ENCODE measurements around the gene AKAP13.
A peak's percentile ranks its signal among the peaks of the same experiment; 100 is the strongest.
"Not testable (repeated sequence)": the region's sequence is repeated elsewhere in the genome, so short reads cannot be mapped to it uniquely, and the experiment has no call there.

Gene AKAP13, protein sequence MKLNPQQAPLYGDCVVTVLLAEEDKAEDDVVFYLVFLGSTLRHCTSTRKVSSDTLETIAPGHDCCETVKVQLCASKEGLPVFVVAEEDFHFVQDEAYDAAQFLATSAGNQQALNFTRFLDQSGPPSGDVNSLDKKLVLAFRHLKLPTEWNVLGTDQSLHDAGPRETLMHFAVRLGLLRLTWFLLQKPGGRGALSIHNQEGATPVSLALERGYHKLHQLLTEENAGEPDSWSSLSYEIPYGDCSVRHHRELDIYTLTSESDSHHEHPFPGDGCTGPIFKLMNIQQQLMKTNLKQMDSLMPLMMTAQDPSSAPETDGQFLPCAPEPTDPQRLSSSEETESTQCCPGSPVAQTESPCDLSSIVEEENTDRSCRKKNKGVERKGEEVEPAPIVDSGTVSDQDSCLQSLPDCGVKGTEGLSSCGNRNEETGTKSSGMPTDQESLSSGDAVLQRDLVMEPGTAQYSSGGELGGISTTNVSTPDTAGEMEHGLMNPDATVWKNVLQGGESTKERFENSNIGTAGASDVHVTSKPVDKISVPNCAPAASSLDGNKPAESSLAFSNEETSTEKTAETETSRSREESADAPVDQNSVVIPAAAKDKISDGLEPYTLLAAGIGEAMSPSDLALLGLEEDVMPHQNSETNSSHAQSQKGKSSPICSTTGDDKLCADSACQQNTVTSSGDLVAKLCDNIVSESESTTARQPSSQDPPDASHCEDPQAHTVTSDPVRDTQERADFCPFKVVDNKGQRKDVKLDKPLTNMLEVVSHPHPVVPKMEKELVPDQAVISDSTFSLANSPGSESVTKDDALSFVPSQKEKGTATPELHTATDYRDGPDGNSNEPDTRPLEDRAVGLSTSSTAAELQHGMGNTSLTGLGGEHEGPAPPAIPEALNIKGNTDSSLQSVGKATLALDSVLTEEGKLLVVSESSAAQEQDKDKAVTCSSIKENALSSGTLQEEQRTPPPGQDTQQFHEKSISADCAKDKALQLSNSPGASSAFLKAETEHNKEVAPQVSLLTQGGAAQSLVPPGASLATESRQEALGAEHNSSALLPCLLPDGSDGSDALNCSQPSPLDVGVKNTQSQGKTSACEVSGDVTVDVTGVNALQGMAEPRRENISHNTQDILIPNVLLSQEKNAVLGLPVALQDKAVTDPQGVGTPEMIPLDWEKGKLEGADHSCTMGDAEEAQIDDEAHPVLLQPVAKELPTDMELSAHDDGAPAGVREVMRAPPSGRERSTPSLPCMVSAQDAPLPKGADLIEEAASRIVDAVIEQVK (N-terminal part only)

DNA sequence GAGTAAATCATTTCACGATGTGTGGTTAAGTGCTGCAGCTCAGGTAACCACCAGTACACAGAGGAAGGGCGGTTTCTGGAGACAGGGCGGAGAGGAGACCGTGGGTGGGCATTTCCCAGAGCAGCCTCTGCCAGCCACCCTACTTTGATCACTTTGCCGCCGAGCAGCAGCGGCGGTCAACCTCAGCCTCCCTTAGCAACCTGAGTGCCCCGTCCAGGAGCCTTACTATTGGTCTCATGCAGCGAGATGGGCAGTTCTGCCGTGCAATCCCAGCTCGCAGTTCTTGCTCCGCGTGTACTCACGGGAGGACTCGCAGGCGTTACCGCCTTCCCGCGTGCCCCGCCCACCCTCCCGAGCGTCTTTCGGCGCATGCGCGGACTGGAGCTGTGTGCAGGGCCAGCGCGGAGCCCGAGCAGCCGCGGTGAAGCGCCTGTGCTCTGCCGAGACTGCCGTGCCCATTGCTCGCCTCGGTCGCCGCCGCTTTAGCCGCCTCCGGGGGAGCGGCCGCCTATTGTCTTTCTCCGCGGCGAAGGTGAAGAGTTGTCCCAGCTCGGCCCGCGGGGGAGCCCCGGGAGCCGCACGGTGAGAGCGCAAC is at the start of gene AKAP13:
Gene AKAP13, plus strand, starts transcription at position 387 of the 595 bp plus-strand sequence. CDS start 105,118 bp downstream, outside the sequence.
- DNase-seq (peak; percentile 93), ATAC-seq (peak; percentile 88)

DNA sequence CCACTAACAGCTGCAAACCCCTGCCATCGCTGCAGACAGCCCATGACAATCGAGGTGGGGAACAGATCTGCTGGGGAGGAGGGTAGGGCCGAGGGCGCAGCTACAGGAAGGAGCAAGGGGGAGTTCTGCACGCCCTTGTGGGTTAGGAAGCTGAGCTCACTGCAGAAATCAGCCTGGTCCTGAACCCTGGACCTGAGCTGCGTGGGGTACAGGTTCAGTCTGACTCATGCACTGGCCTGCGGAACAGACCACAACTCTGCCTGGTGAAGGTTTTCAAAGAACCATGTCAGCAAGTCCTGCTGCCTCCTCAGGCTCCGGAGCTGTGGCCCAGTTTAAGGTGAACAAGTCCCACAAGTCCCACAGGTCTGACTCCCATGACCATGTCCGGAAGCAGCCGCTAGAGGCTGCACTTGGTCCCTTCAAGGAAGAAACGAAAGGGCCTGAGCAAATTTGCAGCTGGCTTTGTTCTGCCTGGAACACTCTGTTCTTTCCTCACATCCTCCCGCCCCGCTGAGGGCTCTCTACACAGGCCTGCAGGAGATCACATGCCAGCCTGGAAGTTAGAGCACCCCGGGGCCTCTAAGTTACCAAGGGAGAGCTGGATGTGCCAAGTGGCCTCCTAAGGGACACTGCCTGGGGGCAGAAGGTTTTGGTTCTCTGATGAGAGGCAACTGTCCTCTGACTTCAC is 49.4 kb upstream of the AKAP13 start:
- peak; percentile 92 for ATAC-seq

DNA sequence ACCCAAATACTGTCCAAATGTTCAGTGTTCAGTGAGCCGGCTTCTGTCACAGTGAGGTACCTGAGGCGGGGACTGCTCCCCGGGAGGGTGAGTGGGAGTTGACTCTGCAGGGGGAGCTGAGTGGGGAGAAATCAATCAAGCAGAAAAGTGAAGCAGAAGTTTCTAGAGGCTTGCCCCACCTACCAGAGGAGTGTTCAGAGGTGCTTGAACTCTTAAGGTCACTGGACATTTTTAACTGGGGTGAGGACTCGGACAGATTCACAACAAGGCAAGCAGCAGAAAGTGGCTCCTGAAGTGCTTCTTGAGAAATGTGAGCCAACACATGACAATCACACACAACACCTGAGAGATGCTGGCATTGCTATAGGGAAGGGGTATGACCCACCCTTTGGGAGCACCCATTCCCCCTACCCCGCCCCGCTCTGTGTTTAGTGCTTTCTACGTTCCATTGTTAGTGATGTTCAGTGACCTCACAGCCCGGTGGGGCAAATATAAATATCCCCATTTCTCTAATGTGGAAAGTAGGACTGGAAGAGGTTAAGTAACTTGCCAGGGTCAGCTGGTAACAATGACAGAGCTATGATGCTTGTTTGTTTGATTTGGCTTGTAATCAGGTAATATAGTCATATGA is 48.6 kb upstream of the AKAP13 start:
- no peak for ATAC-seq
- DNase-seq: no peak

More for the DNA sequence above, 49.4 kb upstream of the AKAP13 start:
- DNase-seq: peak; percentile 80

DNA sequence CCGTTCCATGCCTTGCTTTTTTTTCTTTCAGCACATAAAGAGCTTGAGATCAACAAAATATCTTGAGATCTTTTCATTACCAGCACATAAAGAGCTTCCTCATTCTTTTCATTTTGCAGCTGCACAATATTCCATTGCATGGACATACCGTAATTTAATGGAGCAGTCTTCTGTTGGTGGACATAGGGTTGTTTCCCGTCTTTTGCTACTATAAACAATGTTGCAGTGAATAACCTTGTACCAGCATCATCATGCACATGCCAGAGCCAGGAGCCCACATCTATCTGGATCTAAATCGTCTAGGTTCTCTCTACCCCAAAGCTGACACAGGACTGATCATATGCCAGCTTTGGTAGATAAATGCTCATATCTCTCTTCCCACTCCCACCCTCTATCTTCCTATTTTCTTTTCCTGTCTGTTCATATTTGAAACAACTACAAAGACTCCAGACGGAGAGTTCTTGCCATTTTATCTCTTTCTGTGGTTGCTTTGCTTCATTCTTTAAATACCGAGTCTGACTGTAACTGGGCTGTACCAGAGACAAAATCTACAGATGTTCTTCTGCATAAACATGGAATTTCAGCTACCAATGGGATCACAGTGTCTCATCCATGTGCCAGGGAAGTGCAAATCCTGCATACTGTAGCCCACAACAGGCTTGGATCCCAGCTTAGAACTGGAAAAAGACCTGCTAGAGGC is 47.1 kb upstream of the AKAP13 start:
- DNase-seq: no peak
- no peak for ATAC-seq

DNA sequence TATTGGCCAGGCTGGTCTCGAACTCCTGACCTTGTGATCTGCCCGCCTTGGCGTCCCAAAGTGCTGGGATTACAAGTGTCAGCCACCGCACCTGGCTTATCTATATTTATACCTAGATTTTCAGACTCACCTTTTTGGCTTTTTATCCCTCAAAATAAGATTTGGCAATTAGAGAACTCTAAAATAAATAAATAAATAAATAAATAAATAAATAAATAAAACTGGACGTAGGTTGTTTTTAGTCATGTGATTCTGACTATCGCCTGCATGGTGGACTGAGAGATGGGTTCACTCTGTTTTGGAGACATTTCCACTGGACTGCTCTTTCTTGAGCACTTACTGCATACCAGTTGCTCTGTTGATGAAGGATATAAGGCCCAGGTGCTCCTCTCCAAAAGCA is 46.2 kb upstream of the AKAP13 start:
- DNase-seq (no peak), ATAC-seq (no peak)

DNA sequence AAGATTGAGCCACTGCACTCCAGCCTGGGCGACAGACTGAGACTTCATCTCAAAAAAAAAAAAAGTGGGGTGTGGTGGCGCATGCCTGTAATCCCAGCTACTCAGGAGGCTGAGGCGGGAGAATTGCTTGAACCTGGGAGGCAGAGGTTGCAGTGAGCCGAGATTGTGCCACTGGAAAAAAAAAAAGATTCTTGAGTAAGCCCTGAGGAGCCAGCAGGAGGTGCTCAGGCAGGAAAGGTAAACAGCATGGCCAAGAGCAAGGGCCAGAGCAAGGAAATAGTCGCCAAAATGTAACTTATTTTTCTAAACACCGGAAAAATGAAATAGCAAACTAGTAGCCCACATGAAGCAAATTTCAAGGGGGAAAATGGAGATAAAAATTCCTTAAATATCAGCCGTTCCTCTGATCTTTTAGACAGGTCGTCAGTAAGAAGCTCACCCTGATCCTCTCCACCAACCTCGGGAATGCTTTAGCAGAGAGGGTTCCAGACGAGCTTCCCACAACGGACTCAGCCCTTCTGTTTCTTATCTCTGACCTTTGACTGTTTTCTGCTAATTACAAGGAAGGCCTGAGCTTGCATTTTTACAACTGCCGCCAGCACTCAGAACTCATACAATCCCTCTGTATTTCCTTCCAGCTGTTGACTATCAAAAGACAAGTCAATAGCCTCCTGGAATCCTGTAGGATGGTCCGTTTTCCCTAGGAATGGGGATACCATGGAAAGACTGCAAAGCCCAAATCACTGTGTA is 45.0 kb upstream of the AKAP13 start:
- ATAC-seq: no peak
- DNase-seq: no peak

DNA sequence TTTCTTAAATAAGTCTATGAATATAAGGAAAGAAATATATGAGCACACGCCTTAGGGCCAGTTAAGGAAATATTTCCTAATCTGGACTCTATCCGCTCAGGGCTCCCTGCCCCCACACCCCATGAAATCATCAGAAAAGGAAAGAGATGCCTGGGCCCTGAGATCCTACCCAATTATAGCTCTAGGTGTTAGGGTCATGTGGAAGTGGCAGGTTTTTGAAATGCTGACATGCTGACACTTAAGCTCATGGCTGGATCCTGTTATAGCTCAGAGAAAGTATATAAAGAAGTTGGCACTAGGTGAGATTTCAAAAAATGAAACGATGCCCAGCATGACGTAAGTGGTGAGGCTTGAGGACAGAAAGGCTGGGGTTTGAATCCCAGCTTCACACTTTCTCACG is 43.5 kb upstream of the AKAP13 start:
- no peak for DNase-seq
- no peak for ATAC-seq

DNA sequence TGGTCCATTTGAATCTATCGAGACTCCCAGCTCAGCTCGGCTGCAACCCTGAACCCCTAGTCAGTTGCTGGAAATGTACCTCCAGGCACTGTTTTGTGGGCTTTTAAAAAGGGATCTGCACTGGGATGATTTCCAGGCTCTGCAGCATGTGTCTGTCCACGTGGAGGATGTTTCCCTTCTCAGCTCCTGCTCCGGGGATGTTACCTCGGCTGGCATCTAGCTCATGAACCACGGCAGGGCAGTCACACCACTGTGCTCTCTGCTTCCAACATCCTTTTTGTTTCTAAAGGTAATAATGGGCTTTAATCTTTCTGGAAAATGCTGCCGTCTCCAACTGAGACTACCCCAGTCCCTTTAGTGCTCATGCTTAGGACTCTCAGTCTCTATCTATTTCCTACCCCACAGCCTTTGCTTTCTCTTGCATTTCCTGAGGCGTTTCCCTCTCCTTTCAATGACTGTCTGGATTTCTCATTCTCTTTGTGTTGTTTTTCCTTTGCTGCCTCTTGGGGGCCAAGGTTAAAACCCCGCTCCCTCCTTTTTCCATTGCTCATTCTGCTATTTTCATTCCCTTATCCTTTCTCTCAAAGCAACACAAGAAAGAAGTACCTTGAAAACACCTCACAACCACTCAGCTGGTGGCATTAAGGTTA is 42.9 kb upstream of the AKAP13 start:
- DNase-seq: no peak
- no peak for ATAC-seq

DNA sequence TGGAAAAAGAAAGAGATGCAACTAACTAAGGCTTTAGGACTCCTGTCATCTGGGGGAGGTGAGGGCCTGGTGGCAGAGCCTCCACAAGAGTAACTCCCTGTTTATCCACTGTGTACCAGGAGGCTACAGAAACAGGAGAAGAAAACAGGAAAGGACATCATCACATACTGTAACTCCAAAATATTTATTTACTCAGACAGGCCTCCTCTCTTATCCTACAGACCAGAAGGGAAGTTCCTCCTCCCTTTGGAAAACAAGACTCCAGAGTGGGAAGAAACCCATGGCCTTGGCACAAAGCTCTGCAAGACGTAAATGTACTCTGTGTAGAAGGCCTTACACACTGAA is 40.1 kb upstream of the AKAP13 start:
- ATAC-seq (no peak), DNase-seq (no peak)

DNA sequence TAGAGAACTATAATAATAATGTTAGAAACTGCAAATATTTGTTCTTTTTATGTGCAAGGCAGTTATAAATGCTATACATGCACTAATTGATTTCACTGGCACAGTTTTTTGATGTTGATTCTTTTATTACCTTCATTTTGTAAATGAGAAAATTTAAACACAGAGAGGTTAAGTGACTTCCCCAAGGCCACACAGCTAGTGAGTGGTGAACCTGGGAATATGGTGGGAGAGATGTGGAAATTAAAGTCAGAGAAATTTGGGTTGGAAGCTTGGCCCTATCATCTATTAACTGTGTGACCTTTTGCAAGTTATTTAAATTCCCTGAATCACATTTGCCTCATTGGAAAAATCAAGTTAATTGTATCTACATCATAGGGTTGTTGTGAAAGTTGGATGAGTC is 39.6 kb upstream of the AKAP13 start:
- ATAC-seq (no peak), DNase-seq (no peak)

DNA sequence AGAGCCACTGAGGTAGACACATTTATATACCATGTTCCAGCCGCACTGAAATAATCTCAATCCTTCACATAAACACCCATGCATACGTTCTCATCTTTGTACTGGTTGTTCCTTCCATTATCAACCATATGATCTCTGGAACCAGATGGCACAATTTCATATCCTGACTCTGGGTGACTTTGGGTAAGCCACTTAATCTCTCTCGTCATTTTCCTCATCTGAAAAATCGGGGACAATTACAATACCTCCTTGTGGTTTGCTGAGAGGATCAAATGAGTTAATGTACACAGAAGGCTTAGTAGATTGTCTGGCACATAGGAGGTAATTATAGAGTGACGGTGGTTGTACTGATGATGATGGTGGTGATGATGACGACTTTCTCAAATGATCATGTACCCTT is 38.2 kb upstream of the AKAP13 start:
- not testable (repeated sequence) for ATAC-seq, DNase-seq

DNA sequence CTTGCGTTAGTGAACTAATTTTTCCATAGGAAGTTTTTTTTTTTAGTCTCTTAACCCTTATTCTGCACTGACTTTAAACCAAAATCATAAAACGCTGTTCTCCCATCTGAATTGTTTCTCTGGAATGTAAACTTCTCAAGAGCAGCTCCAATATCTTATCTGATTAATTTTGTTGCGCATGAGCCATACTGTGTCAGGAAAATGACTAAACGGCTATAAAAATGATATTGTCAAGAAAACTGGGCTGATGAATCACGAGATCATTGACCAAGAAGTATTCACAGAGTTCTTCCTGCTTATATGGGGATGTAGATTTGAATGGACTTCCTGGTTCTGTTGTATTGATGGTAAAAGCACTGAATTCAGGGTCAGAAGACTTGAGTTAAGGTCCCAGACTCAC is 37.0 kb upstream of the AKAP13 start:
- not testable (repeated sequence) for DNase-seq, ATAC-seq

DNA sequence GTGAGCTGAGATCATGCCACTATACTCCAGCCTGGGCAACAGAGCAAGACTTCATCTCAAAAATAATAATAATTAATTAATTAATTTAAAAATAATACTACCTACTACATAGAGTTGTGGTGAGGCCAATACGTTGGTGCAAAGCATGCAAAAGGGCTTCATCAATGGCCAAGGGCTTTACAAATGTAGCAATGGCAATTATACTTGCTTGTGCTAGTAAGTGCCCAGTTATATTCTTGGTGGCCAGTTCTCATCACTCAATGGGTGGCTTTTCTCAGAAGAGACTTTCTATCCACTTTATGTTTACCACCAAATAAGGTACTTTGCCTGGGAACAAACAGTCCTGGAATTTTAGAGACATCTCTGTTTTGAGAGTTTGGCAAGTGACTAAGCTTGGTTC is 36.2 kb upstream of the AKAP13 start:
- not testable (repeated sequence) for ATAC-seq, DNase-seq

DNA sequence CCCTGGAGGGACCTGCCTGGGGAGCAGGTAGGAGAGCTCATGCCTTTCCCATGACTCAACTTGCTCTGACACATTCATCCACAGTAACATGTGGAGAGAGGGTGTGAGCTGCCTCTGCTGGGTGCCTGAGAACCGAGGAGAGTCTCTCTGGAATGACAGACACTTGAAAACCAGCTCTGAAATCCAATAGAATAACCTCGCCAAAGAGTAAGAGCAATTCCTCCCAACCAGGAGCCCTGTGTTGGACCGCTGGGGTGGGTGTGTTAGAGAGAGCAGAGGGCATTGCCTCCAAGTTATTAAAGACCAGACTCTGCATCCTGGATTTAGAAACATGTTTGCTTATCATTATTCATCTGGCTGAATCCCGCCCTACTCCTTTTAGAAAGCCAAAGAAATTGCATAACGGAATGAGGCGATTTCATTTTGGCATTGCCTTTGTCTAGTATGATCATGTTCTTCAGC is 35.7 kb upstream of the AKAP13 start:
- ATAC-seq, DNase-seq: not testable (repeated sequence)

DNA sequence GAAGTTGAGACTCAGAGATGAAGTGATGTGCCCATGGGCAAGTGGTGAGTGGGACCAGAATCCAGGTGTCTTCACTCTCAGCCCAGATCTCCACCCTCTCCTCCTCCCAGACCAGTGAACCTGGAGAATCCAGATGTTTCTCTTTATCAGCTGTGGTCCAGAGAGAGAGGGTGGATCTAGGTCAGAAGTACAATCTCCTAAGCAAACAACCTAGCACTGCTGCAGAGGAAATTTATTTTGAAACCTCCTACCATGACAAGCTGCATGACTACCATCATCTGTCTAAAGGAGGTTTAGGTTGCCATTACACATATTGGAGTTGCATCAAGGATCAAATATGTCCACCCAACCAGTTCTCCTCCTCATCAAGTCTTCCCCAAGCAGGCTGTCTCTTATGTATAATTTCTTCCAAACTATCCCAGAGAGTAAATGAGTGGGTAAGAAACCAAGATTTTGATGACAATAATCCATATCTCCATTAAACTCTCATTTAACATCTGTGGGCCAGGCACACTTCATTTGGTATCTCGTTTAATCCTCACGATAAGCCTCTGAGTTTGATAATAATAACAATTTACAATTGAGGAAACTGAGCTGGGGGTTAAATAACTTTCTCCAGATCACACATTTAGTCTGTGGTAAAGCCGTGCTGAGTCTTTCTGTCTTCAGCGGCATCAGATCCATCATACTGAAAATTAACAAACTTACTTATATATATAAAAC is 35.0 kb upstream of the AKAP13 start:
- not testable (repeated sequence) for ATAC-seq, DNase-seq

DNA sequence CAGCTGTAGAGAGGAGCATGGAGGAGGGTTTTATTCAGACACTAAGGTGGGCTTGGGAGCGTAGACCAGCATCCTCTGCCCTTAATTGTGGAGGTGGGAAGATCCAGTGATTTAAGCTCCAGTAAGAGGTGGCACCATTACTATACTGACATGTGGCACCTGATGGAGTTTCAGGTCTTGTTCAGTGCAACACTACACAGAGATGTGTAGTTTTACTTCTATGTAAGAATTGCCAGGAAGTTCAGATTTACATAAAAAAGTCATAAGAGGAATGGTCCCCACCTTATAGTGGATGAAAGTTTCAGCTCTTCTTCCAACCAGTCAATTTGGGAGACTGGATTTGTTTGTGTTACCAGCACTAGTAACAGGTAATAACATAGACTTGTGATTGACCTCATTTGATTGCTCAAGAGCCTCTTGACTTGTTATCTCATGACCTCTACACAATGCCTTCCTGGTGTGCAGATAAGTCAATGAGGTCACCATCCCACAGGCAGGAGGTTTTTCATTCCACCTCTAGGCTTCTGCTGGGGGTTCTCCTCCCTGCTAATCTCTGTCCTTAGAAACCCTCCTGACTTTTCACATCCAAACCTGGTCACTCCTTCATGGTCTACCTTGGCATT is 33.8 kb upstream of the AKAP13 start:
- not testable (repeated sequence) for ATAC-seq, DNase-seq

DNA sequence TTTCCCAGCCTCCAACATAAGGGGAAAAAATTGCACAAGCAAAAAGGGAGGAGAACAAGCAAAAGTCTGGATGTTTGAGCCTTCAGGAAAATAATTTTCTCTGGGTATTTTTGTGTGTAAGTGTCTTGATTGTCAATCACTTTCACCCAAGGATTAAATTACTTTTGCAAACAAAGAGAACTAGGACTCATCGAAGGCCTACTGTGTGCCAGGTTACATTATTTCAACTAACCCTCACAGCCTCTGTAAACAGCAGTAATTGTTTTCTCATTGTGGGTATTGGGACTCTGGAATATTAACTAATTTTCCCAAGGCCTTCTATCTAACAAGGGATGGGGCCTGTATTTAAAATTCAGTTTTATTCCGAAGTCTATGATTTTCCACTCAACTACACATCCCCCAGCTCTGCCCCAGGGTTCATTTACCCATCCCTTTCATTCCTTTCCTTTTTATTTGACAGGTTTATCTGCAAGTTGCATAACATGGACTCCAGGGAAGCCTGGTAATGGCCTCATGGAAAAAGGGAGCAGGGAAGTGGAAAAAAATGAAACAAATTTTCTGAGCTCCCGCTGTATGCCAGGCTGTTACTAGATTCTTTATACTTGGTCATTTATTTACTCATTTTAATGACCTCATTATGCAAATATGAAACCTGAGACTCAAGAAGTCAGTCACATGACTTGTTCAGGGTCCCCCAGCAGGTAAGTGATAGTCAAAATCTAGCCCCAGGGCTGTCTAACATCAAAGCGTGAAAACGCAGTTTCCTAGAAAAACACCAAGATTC is 32.9 kb upstream of the AKAP13 start:
- not testable (repeated sequence) for DNase-seq, ATAC-seq
